Vagina (tissue), 2 donors: ENCODE results near the gene KLHL10.

Experiments used
- CTCF ChIP-seq, 3 experiments: fragments of 450-650 bp in 2 of 3; fragments of 200-600 bp in 1 of 3; sonication (generic) in 1 of 3; IDR thresholded peaks; one replicate each; pipeline ENCODE4 v1.5.1; 2017 to 2019; ENCODE audit warnings: antibody characterized with exemption in 3 of 3, mild to moderate bottlenecking in 2 of 3, moderate library complexity in 2 of 3
- POLR2A ChIP-seq, 2 donors: fragments of 450-650 bp; IDR thresholded peaks; one replicate each; pipeline ENCODE4 v1.6.1; 2017; ENCODE audit warnings: antibody characterized with exemption in 2 of 2, mild to moderate bottlenecking in 2 of 2, moderate library complexity in 2 of 2
- POLR2AphosphoS5 ChIP-seq, 2 donors: sonication (generic); formaldehyde crosslinking; IDR thresholded peaks; one replicate each; pipeline ENCODE4 v1.9.0; 2017; ENCODE audit warnings: antibody characterized with exemption in 2 of 2, mild to moderate bottlenecking in 2 of 2, low read depth in 1 of 2; ENCODE audit not compliant: insufficient read depth in 1 of 2

GRCh38 chr17:41835800-41836549 lies 1.6 kb upstream of the KLHL10 start, which contains the start of gene NT5C3B:
- TF ChIP-seq CTCF (IDR thresholded peaks at IDR 0.05), result no peak
- peak in 1 of 2 donors; percentile 14 for TF ChIP-seq POLR2A (IDR thresholded peaks at IDR 0.05)
- peak in 1 of 2 donors; percentile 31 for TF ChIP-seq POLR2AphosphoS5 (IDR thresholded peaks at IDR 0.05; ENCODE audit: insufficient read depth in 1 of 2, low read depth in 1 of 2)
